Right cardiac atrium (tissue), 5 donors: Measurements from ENCODE around the gene CALML5. TPM values are rescaled to one million over a fixed set of nuclear protein-coding genes. Genes with fewer than 3 reads are reported as not detected.

Experiments used
- ATAC-seq, 2 donors: fragments of 200-7000 bp; cut with Tn5 transposase; one replicate each; pipeline versions ENCODE4 v1.8.0 to v1.9.1; 2020; ENCODE audit warnings: moderate library complexity in 2 of 2, mild to moderate bottlenecking in 1 of 2
- DNase-seq, 3 donors: peaks; one replicate each; pipeline ENCODE4 v3.0.0-alpha.2; 2020
- H3K27ac ChIP-seq: one replicate; pipeline ENCODE4 v1.5.1; 2013; ENCODE audit warnings: mild to moderate bottlenecking, low read length, control low read depth, moderate library complexity
- H3K27me3 ChIP-seq: one replicate; pipeline ENCODE4 v1.6.1; 2013; ENCODE audit not compliant: control insufficient read depth, insufficient read depth
- H3K4me1 ChIP-seq: one replicate; pipeline ENCODE4 v1.6.1; 2013; ENCODE audit warnings: low read length; ENCODE audit not compliant: control insufficient read depth, insufficient read depth
- H3K4me3 ChIP-seq: one replicate; pipeline ENCODE4 v1.5.1; 2013; ENCODE audit warnings: low read length, control low read depth
- H3K9me3 ChIP-seq: one replicate; pipeline ENCODE4 v1.6.1; 2013; ENCODE audit warnings: low read length; ENCODE audit not compliant: control insufficient read depth
- WGBS: extraction: QIAGEN DNeasy Blood & Tissue Kit; methylation state at CpG from one replicate; pipeline ENCODE4 v1.1.7; 2013; 5-methylcytosine and 5-hydroxymethylcytosine counted together
- intact Hi-C, 4 donors: fragments of 100-400 bp; cut with DNase I; formaldehyde crosslinking; loops; one replicate each; pipeline versions ENCODE4 v1.11.0 to v1.14.0; 2022 to 2023
- polyA plus RNA-seq: library from polyadenylated mRNA; stranded (reverse); fragments of 200-250 nt; gene quantifications from one replicate; pipeline ENCODE4 v1.2.3, GENCODE V29; 2013
- total RNA-seq, 4 donors: library from RNA; stranded (reverse); fragmentation: NEBNext Ultra II Directional; extraction: Animal tissue kit (Norgen Biotek cat#: 25700); gene quantifications; one replicate each; pipeline ENCODE4 v1.2.1, GENCODE V29; 2021
- donor health status: healthy with polysubstance abuse.
- donor health status: DM: no; HTN: yes; CAD: no.
- donor health status: DM: no; HTN: no; CAD: no.
- donor health status: DM: no; HTN: yes; CAD: no; lungs with severe emphysema.
- donor health status: DM: yes; HTN: yes; CAD: no.

CALML5 gene
- total and polyA plus RNA-seq, 5 donors: not detected

DNA sequence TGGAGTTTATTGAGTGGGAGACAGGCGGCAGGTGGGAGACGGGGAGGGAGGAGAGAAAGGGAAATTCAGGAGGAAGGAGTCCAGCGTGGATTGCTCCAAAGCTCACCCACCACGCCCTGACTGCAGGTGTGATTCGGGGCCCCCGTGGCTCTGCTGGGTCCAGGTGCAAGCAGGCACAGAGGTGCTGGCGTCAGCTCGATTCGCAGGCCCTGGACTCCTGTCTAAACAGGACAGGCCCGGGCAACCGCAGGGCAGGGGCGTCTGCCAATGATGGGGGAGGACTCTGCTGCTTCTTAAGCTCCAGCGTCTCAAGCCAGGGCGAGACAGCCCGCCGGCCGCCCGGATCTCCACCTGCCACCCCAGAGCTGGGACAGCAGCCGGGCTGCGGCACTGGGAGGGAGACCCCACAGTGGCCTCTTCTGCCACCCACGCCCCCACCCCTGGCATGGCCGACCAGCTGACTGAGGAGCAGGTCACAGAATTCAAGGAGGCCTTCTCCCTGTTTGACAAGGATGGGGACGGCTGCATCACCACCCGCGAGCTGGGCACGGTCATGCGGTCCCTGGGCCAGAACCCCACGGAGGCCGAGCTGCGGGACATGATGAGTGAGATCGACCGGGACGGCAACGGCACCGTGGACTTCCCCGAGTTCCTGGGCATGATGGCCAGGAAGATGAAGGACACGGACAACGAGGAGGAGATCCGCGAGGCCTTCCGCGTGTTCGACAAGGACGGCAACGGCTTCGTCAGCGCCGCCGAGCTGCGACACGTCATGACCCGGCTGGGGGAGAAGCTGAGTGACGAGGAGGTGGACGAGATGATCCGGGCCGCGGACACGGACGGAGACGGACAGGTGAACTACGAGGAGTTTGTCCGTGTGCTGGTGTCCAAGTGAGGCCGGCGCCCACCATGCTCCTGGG is 25.5 kb upstream of the CALML5 start, which contains the start of gene CALML3:
TSS of gene CALML3 (plus strand) at position 321 of the 920 bp plus-strand sequence. CDS start at position 446, 125 bp downstream.
- no peaks in the 10 kb centered on the region for H3K27me3 ChIP-seq
- H3K4me1 ChIP-seq: no peaks in the 10 kb centered on the region
- ATAC-seq (peak in 1 of 2 donors; percentile 10), DNase-seq (no peak)
- no peaks in the 10 kb centered on the region for H3K9me3 ChIP-seq
- WGBS: 95% methylated on average over 64 of the region's 64 CpGs
- no peak within 1 kb of the TSS for H3K4me3 ChIP-seq
- intact Hi-C loops: no loop called here
- H3K27ac ChIP-seq: no peak within 1 kb of the TSS

GRCh38 chr10:5523796-5524574 is 24.6 kb upstream of the CALML5 start:
- DNase-seq (no peak), ATAC-seq (no peak)
- no peak overlapping the region for H3K4me3 ChIP-seq
- H3K27me3 ChIP-seq: no peaks in the 10 kb centered on the region
- intact Hi-C loops: no loop called here
- H3K9me3 ChIP-seq: no peaks in the 10 kb centered on the region
- WGBS: 93% methylated on average over 11 of the region's 11 CpGs
- H3K4me1 ChIP-seq: no peaks in the 10 kb centered on the region
- no peak overlapping the region for H3K27ac ChIP-seq

GRCh38 chr10:5522913-5523560 is 23.7 kb upstream of the CALML5 start:
- H3K27me3 ChIP-seq: no peaks in the 10 kb centered on the region
- H3K4me3 ChIP-seq: no peak overlapping the region
- ATAC-seq: no peak
- no peak for DNase-seq
- H3K27ac ChIP-seq: no peak overlapping the region
- intact Hi-C loops: no loop called here
- WGBS: 78% methylated on average over 7 of the region's 7 CpGs
- no peaks in the 10 kb centered on the region for H3K4me1 ChIP-seq
- H3K9me3 ChIP-seq: no peaks in the 10 kb centered on the region

DNA sequence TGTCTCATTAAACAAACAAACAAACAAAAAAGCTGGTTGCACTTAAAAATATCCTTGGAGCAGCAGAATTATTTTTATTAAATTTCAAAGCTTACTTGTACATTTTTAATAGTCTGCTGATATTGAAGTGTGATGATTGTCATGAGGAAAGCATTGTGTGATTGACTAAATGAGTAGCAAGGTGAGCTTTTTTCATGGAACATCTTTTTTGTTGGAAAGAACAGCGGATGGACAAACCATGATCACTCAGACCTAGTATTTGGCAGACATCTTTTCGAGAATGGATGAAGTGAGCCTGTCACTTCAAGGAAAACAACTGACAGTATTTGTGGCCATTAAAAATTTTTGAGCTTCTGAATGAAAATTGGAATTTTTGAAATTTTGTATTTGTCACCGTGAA is 19.7 kb upstream of the CALML5 start:
- no peak for DNase-seq
- 95% methylated on average over 3 of the region's 3 CpGs for WGBS
- H3K9me3 ChIP-seq: no peaks in the 10 kb centered on the region
- no peak for ATAC-seq
- H3K27ac ChIP-seq: no peak overlapping the region
- no peaks in the 10 kb centered on the region for H3K4me1 ChIP-seq
- no peaks in the 10 kb centered on the region for H3K27me3 ChIP-seq
- no peak overlapping the region for H3K4me3 ChIP-seq
- intact Hi-C loops: no loop called here

- no peaks in the 10 kb centered on the region for H3K9me3 ChIP-seq
- intact Hi-C loops: no loop called here
- H3K27me3 ChIP-seq: no peaks in the 10 kb centered on the region
- no peak for DNase-seq
- H3K4me3 ChIP-seq: no peak overlapping the region
- H3K4me1 ChIP-seq: no peaks in the 10 kb centered on the region
- no peak for ATAC-seq
- no peak overlapping the region for H3K27ac ChIP-seq
- WGBS: 75% methylated on average over 5 of the region's 5 CpGs
Observed at GRCh38 chr10:5518143-5518542, 18.8 kb upstream of the CALML5 start.

GRCh38 chr10:5517546-5517945 is 18.2 kb upstream of the CALML5 start:
- Histone ChIP-seq H3K9me3 (no peaks in the 10 kb centered on the region), H3K27me3 (no peaks in the 10 kb centered on the region), H3K4me1 (no peaks in the 10 kb centered on the region), H3K4me3 (no peak overlapping the region), H3K27ac (no peak overlapping the region)
- ATAC-seq (no peak), DNase-seq (no peak)
- WGBS: 89% methylated on average over 5 of the region's 5 CpGs
- intact Hi-C loops: no loop called here

DNA sequence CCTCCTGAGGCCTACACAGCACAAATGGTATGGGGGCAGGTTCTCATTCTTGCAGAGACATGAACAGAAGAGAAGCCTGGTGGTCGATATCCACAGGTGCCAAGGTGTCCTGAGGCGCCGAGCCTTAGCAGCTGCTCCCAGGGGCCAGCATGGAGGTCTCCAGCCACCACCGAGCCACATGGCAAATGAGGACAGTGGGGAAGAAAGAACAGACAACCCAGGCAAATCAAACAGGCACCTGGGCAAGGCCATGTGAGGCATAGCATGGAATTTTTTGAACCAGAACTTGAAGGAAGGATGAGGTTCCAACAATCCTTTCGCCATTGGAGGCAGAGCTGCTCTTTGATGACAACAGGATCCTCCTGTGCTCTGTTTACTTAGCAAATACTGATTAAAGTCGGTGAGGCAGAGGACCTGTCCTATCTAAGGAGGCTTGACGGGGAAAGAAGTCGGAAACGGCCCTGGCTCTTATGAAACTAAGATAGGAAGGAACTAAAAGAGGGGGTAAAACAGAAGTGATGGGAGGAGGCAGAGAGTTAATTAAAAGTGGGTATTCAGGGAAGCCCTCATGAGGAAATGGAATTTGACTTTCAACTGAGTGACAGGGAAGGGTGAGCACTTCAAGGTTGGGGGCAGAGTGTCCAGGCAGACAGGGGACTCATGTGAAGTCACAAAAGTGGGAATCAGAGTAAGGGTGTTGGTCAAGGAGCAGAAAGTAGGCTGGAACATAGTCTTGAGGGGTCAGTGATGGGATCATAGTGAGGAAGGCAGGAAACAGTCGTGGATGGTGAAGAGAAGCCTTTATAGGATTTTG is 16.8 kb upstream of the CALML5 start:
- H3K4me3 ChIP-seq: no peak overlapping the region
- no peaks in the 10 kb centered on the region for H3K4me1 ChIP-seq
- WGBS: 75% methylated on average over 10 of the region's 10 CpGs
- H3K27ac ChIP-seq: no peak overlapping the region
- no peak for ATAC-seq
- no peaks in the 10 kb centered on the region for H3K9me3 ChIP-seq
- DNase-seq: no peak
- no peaks in the 10 kb centered on the region for H3K27me3 ChIP-seq
- intact Hi-C loops: no loop called here

- ATAC-seq (peak in 1 of 2 donors; percentile 35), DNase-seq (no peak)
- intact Hi-C loops: no loop called here
- Histone ChIP-seq H3K4me1 (no peaks in the 10 kb centered on the region), H3K27ac (no peak overlapping the region), H3K9me3 (no peaks in the 10 kb centered on the region), H3K27me3 (no peaks in the 10 kb centered on the region), H3K4me3 (no peak overlapping the region)
- 87% methylated on average over 16 of the region's 16 CpGs for WGBS
Observed at GRCh38 chr10:5514226-5514850, 15.0 kb upstream of the CALML5 start.

GRCh38 chr10:5512881-5513612 is 13.7 kb upstream of the CALML5 start:
- Histone ChIP-seq H3K4me3 (no peak overlapping the region), H3K4me1 (no peaks in the 10 kb centered on the region), H3K27ac (no peak overlapping the region), H3K27me3 (no peaks in the 10 kb centered on the region), H3K9me3 (no peaks in the 10 kb centered on the region)
- ATAC-seq (no peak), DNase-seq (no peak)
- intact Hi-C loops: no loop called here
- WGBS: 87% methylated on average over 15 of the region's 15 CpGs
